ENCODE measurements around the gene TCF15.

DNA sequence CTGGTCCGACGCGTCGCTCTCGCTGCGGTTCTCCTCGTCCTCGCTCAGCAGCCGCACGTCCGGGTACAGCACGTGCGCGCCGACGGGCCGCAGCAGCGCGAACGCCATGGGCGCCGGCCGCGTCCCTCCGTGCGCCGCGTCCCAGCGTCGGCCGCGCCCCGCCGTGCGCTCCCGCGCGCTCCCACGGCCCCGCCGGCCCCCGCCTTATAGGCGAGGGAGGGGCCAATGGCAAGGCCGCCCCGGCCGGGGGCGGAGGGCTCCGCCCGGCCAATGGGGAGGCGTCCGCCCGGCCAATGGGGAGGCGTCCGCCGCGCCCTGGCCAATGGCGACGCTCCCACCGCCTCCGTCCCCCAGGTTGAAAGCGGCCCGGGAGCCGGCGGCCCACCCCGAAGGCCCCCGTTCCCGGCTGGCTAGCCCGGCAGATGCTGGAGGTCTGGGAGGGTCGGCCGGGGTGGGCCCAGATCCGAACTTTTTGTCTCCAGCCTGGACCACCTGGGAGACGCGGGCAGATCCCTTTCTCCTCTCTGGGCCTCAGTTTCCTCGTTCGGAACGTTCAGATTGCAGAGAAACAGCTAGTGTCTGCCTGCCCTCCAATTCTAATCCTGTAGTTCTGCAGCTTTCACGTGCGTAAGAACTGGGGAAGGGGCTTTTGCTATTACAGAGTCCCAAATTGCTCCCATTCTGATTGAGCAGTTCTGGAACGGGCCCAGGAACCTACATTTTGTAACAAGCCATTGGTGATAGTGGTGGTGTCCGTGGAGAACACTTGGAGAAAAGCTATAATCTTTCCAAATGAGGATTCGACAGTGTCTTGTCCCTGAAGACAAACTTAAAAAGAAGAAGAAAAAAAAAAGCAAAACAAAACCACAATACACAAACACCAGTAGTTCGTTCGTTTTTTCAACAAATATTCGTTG lies at the start of gene TCF15:
- no peak for TF ChIP-seq EZH2 (IDR thresholded peaks at IDR 0.05; ENCODE audit: low read depth)
- no peak for TF ChIP-seq CTCF (conservative IDR thresholded peaks at IDR 0.05)
